Mucosa of stomach (tissue), 1 donor: ENCODE data around the gene AK3.
A peak's percentile ranks its signal among the peaks of the same experiment; 100 is the strongest.

ENCODE experiments used
- H3K27me3 ChIP-seq: one replicate; pipeline ENCODE4 v1.7.0; 2013; ENCODE audit warnings: mild to moderate bottlenecking, low read length; ENCODE audit not compliant: control insufficient read depth, insufficient read depth
- H3K36me3 ChIP-seq: one replicate; pipeline ENCODE4 v1.7.0; 2013; ENCODE audit warnings: low read length; ENCODE audit not compliant: control insufficient read depth, insufficient read depth
- H3K4me1 ChIP-seq: one replicate; pipeline ENCODE4 v1.7.0; 2013; ENCODE audit warnings: mild to moderate bottlenecking, low read length; ENCODE audit not compliant: control insufficient read depth, insufficient read depth
- H3K4me3 ChIP-seq: one replicate; pipeline ENCODE4 v1.7.0; 2013; ENCODE audit warnings: low read length
- H3K9ac ChIP-seq: one replicate; pipeline ENCODE4 v1.7.0; 2013; ENCODE audit warnings: mild to moderate bottlenecking, low read length, moderate library complexity
- H3K9me3 ChIP-seq: one replicate; pipeline ENCODE4 v1.7.0; 2013; ENCODE audit warnings: mild to moderate bottlenecking, low read length, moderate library complexity; ENCODE audit not compliant: control insufficient read depth
- donor health status: Pancreatic carcinoma.

AK3 gene

DNA sequence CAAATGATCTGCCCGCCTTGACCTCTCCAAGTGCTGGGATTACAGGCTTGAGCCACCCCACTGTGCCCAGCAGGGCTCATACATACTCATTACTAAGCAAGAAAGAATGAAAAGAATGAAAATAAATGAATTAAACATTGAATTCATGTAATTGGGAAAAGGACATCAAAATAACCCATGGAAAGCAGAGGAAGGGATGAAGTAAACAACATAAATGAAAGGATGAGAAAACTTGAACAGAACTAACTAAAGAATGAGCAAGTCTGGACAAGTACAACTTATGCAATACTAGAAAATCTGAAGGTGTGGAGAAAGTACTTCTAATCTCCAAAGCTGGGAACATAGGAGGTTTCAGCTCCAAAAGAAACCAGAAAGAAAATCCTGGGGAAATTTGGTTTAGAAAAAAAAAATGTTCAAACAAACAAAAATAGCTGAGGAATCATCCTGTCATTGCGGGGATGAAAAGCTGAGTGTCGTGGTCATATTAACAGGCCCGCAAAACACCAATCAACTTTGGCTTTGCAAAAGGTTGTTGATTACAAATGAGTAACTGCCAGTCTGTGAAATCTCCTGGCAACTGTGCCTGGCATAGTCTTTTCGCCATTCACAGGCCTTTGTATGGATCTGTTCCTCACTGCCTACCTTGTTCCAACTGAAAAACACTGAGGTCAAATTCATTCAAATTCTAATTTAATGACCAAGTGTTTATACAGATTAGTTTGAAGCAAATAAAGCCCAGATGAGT is 2.3 kb upstream of the AK3 start:
- Histone ChIP-seq H3K4me3 (no peak overlapping the region), H3K27me3 (no peaks in the 10 kb centered on the region), H3K36me3 (no peaks in the 10 kb centered on the region), H3K9ac (no peak overlapping the region), H3K4me1 (peaks cover 12% of the 10 kb centered on the region), H3K9me3 (no peaks in the 10 kb centered on the region)

DNA sequence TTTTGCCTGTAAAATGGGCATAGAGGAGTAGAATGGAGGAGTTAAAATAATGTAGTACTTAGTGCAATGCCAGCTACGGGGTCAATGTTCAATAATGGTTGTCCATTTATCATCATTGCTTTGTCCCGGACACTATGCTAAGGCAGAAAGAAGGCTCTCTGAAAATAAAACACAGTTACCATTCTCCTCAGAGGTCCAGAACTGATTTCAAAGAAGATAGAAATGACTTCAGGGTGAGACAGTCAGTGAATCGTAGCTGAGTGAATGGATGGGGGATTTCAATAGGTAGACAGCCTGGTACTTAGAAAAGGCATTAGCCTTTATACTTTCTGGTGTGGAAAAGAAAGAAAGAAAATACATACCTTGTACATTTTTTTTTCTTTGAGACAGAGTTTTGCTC is 1.2 kb upstream of the AK3 start:
- H3K27me3 ChIP-seq: no peaks in the 10 kb centered on the region
- H3K4me3 ChIP-seq: peak overlapping the region; percentile 92
- peak overlapping the region; percentile 96 for H3K9ac ChIP-seq
- H3K36me3 ChIP-seq: no peaks in the 10 kb centered on the region
- peaks cover 12% of the 10 kb centered on the region for H3K4me1 ChIP-seq
- H3K9me3 ChIP-seq: no peaks in the 10 kb centered on the region

DNA sequence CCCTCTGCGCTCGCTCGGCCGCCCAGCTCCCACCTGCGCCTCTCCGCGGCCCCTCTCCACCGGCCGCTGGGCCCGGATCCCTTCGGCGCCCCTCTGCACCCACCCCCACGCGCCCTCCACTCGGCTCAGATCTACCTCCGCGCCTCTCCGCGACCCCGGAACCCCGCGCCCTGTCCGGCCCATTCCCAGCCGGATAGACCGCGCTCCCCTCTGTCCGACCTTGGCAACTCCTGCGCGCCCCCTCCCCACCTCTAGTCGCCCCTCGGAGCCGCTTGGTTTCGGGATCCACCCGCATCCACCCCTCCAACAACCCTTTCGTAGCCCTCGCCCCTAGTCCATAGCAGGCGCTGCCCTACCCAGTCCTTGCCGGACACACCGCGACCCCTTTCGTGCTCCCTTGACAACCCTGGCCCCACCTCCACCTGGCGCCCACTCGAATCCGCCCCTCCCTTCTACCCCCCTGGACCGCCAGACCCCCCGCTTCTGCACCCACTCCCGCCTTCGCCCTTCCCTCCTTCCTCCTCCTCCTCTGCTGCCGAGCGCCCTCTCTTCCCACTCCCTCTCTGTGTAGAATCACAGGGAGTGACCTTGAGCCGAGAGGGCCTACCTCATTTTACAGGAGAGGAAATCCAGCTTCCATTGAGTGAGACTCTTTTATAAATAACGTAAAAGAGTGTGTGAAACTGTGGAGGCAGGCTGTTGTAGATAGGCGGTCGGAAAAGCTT is 525 bp upstream of the AK3 start:
- H3K36me3 ChIP-seq: no peaks in the 10 kb centered on the region
- peaks cover 12% of the 10 kb centered on the region for H3K4me1 ChIP-seq
- no peaks in the 10 kb centered on the region for H3K9me3 ChIP-seq
- H3K9ac ChIP-seq: peak overlapping the region; percentile 96
- peak overlapping the region; percentile 92 for H3K4me3 ChIP-seq
- H3K27me3 ChIP-seq: no peaks in the 10 kb centered on the region

DNA sequence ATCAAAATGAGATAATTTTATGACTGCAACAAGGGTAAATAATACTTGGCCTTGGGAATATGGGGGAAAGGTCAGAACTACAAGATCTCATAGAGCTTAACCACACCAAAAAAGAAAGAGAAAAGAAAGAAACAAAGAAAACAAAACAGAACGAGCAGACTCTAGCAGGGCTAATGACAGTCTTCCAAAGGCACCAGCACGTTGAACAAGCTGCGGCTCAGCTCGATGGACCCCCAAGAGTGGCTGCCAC is 689 bp downstream of the AK3 start:
- Histone ChIP-seq H3K4me1 (peaks cover 15% of the 10 kb centered on the region), H3K27me3 (no peaks in the 10 kb centered on the region), H3K4me3 (peak overlapping the region; percentile 92), H3K9me3 (no peaks in the 10 kb centered on the region), H3K9ac (peak overlapping the region; percentile 96), H3K36me3 (no peaks in the 10 kb centered on the region)

DNA sequence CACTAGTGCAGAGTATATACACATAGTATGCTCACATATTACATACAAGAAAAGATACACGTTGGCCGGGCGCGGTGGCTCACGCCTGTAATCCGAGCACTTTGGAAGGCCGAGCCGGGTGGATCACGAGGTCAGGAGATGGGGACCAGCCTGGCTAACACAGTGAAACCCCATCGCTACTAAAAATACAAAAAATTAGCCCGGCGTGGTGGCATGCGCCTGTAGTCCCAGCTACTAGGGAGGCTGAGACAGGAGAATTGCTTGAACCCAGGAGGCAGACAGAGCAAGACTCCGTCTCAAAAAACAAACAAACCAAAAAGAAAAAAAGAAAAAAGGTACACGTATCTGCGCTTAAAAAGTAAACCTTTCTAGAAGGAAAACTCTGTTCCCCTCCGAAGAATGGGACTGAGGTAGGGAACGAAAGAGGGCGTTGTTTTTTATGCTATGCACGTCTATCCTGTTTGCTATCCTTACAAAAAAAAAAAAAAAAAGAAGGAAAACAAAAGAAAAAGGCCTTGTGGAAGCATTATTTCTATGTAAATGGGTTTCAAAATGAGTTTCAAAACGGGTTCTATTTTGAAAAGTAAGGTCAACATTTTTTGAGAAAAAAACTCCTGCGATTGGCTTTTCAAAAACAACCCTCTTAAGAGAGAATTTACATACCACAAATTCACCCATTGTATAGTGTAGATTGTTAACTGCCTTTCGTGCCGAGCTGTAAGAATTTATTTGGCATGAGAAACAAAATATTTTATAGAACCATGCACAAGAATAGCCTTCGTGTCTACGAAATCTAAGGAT is 1.2 kb downstream of the AK3 start:
- Histone ChIP-seq H3K36me3 (no peaks in the 10 kb centered on the region), H3K9ac (peak overlapping the region; percentile 96), H3K9me3 (no peaks in the 10 kb centered on the region), H3K27me3 (no peaks in the 10 kb centered on the region), H3K4me3 (peak overlapping the region; percentile 92), H3K4me1 (peaks cover 15% of the 10 kb centered on the region)

DNA sequence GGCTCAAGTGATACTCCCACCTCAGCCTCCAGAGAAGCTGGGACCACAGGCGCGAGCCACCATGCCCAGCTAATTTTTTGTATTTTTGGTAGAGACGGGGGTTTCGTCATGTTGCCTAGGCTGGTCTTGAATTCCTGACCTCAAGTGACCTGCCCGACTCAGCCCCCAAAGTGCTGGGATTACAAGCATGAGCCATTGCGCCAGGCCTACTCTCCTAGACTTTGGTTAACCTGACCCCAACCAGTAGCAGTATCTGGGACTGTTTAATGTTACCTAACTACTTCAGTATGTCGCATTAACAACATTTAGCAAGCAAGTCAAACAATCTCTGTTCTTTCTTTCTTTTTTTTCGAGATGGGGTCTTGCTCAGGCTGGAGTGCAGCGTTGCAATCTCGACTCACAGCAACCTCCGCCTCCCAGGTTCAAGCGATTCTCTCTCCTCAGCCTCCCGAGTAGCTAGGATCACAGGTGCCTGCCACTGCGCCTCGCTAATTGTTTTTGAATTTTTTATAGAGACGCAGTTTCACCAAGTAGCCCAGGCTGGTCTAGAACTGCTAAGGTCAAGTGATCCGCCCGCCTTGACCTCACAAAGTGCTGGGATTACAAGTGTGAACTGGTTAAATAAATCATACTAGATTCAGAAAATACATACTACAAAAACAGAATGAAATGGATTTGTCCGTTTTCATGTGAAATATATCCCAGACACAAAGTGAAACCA is 2.0 kb downstream of the AK3 start:
- no peaks in the 10 kb centered on the region for H3K27me3 ChIP-seq
- H3K9me3 ChIP-seq: no peaks in the 10 kb centered on the region
- H3K9ac ChIP-seq: peak overlapping the region; percentile 96
- H3K4me1 ChIP-seq: peaks cover 15% of the 10 kb centered on the region
- H3K4me3 ChIP-seq: peak overlapping the region; percentile 42
- H3K36me3 ChIP-seq: no peaks in the 10 kb centered on the region

DNA sequence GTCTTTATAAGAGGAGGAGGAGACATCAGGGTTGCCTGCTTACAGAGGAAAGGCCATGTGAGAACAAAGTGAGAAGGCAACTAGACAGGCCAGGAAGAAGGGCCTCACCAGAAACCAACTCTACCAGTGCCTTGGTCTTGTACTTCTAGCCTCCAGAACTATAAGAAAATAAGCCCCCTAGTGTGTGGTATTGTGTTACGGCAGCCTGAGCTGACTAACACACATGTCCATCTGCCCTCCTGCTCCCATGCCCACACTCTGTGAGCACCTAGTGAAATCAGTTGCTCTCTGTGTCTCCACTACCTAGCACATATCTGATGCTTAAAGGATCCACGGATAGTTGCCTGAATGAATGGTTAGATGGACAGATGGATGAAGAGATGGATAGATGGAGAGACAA is 6.9 kb downstream of the AK3 start:
- H3K9ac ChIP-seq: no peak overlapping the region
- H3K36me3 ChIP-seq: no peaks in the 10 kb centered on the region
- no peaks in the 10 kb centered on the region for H3K9me3 ChIP-seq
- peaks cover 16% of the 10 kb centered on the region for H3K4me1 ChIP-seq
- no peaks in the 10 kb centered on the region for H3K27me3 ChIP-seq
- no peak overlapping the region for H3K4me3 ChIP-seq

DNA sequence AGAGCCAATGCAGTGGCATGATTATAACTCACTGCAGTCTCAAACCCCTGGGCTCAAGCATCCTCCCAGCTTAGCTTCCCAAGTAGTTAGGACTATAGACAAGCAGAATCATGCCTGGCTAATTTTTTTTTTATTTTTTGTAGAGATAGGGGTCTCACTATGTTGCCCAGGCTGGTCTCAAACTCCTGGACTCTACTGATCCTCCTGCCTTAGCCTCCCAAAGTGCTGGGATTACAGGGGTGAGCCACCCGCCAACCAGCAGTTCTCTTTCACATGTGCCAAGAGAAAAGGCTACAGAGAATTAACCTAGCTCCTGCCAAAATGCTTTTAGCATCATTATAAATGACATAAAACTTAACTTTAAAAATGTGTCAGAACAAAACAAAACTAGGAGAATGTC is 8.1 kb downstream of the AK3 start:
- no peak overlapping the region for H3K9ac ChIP-seq
- peaks cover 12% of the 10 kb centered on the region for H3K4me1 ChIP-seq
- H3K9me3 ChIP-seq: no peaks in the 10 kb centered on the region
- no peaks in the 10 kb centered on the region for H3K27me3 ChIP-seq
- H3K4me3 ChIP-seq: no peak overlapping the region
- no peaks in the 10 kb centered on the region for H3K36me3 ChIP-seq

DNA sequence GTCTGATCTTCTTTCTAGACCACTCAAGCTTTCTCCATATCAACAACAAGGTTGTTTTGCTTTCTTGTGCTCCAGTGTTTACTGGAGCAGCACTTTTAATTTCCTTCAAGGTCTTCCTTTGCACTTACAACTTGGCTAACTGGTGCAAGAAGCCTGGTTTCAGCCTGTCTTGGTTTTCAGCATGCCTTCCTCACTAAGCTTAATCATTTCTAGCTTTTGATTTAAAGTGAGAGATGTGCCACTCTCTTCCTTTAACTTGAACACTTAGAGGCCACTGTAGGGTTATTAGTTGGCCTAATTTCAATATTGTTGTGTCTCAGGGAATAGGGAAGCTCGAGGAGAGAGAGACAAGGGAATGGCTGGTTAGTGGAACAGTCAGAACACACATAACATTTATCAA is 13.4 kb downstream of the AK3 start:
- Histone ChIP-seq H3K9ac (no peak overlapping the region), H3K4me3 (no peak overlapping the region), H3K4me1 (no peaks in the 10 kb centered on the region), H3K27me3 (no peaks in the 10 kb centered on the region), H3K9me3 (no peaks in the 10 kb centered on the region), H3K36me3 (no peaks in the 10 kb centered on the region)

DNA sequence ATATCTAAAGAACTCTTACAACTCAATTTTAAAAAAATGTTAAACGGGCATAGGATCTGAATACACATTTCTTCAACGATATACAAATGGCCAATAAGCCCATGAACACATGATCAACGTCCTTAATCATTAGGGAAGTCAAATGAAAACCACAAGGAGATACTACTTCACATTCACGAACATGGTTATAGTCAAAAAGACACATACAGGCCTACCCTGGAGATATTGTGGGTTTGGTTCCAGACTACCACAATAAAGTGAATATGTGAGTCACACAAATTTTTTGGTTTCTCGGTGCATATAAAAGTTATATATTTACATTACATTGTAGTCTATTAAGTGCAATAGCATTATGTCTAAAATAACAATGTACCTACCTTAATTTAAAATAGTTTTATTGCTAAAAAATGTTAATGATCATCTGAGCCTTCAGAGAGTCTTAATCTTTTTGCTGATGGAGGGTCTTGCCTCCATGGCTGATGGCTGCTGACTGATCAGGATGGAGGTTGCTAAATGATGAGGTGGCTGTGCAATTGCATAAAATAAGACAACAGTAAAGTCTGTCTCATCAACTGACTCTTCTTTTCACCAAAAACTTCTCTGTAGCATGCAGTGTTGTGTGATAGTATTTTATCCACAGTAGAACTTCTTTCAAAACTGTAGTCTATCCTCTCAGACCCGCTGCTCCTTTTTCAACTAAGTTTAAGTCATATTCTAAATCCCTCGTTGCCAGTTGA is 15.1 kb downstream of the AK3 start:
- H3K4me1 ChIP-seq: no peaks in the 10 kb centered on the region
- H3K36me3 ChIP-seq: no peaks in the 10 kb centered on the region
- no peaks in the 10 kb centered on the region for H3K27me3 ChIP-seq
- H3K9ac ChIP-seq: no peak overlapping the region
- H3K4me3 ChIP-seq: no peak overlapping the region
- no peaks in the 10 kb centered on the region for H3K9me3 ChIP-seq

DNA sequence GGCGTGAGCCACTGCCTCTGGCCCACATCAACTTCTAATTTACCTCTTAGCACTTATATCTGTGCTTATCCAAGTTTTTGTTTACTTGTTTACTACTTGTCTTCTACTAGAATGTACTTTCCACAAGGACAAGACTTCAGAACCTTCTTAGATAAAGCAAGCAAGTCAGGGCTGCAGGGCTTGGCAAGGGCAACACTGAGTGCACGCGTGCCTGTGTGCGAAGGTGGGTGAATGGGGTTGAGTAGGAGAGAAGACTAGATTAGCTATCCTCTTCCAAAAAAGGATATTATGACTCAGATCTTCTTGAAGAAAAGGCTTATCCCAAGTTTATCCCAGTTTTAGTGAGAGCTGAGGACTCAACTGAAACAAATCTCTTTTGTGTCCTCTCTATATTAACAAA is 19.3 kb downstream of the AK3 start:
- Histone ChIP-seq H3K4me3 (no peak overlapping the region), H3K36me3 (peaks cover 9% of the 10 kb centered on the region), H3K9ac (no peak overlapping the region), H3K9me3 (no peaks in the 10 kb centered on the region), H3K4me1 (no peaks in the 10 kb centered on the region), H3K27me3 (no peaks in the 10 kb centered on the region)
